GM18861 (cell line): ENCODE data around the gene TFB1M.

Source experiments
- ATAC-seq: cut with Tn5 transposase; IDR thresholded peaks from one replicate; pipeline ENCODE4 v1.9.1; 2021; ENCODE audit not compliant: unreplicated experiment

TFB1M gene

GRCh38 chr6:155265843-155266535 is 48.3 kb downstream of the TFB1M start:
- no peak for ATAC-seq

GRCh38 chr6:155264693-155265320 is 49.5 kb downstream of the TFB1M start:
- ATAC-seq, result no peak

- no peak for ATAC-seq
Measured at GRCh38 chr6:155263373-155264063, 50.8 kb downstream of the TFB1M start, which contains the start of gene CLDN20. Gene CLDN20 (plus strand): TSS chr6:155264013. CDS start chr6:155275720, 11,707 bp downstream.

- ATAC-seq, result no peak
Measured at GRCh38 chr6:155262655-155263054, 51.6 kb downstream of the TFB1M start.

- ATAC-seq, result no peak
Measured at GRCh38 chr6:155261111-155261900, 53.0 kb downstream of the TFB1M start.

GRCh38 chr6:155260686-155261085 is 53.6 kb downstream of the TFB1M start:
- peak; percentile 52 for ATAC-seq

GRCh38 chr6:155259897-155260296 is 54.4 kb downstream of the TFB1M start:
- ATAC-seq, result no peak

GRCh38 chr6:155259204-155259603 is 55.1 kb downstream of the TFB1M start:
- ATAC-seq, result no peak

- no peak for ATAC-seq
Measured at GRCh38 chr6:155257796-155258195, 56.5 kb downstream of the TFB1M start.

GRCh38 chr6:155256122-155256795 is 58.0 kb downstream of the TFB1M start:
- ATAC-seq, result no peak

GRCh38 chr6:155254139-155254538 is 60.1 kb downstream of the TFB1M start:
- ATAC-seq, result no peak

- ATAC-seq, result no peak
Measured at GRCh38 chr6:155253337-155253736, 60.9 kb downstream of the TFB1M start.

- no peak for ATAC-seq
Measured at GRCh38 chr6:155252581-155252980, 61.7 kb downstream of the TFB1M start.

GRCh38 chr6:155250701-155251381 is 63.4 kb downstream of the TFB1M start:
- ATAC-seq, result no peak

GRCh38 chr6:155248008-155249001 is 66.0 kb downstream of the TFB1M start:
- peak; percentile 57 for ATAC-seq

GRCh38 chr6:155247618-155248007 is 66.7 kb downstream of the TFB1M start:
- ATAC-seq, result no peak

GRCh38 chr6:155246825-155247224 is 67.5 kb downstream of the TFB1M start:
- ATAC-seq, result no peak

- ATAC-seq, result no peak
Measured at GRCh38 chr6:155245831-155246230, 68.5 kb downstream of the TFB1M start.

GRCh38 chr6:155245193-155245592 is 69.1 kb downstream of the TFB1M start:
- ATAC-seq, result no peak
